Measurements from ENCODE around the gene USP17L27.
"Not testable (repeated sequence)": the region's sequence is repeated elsewhere in the genome, so short reads cannot be mapped to it uniquely, and the experiment has no call there.

USP17L27 gene

GRCh38 chr4:9343848-9344247, at the start of gene USP17L27:
Gene USP17L27, plus strand, starts transcription at chr4:9344148. Its CDS starts 0 bp downstream, at chr4:9344148.
- not testable (repeated sequence) for H3K4me3 ChIP-seq (ENCODE audit: low read depth, low read length); DNase-seq (ENCODE audit: low read depth)

- H3K4me3 ChIP-seq (ENCODE audit: low read depth, low read length); DNase-seq (ENCODE audit: low read depth): not testable (repeated sequence)
These were observed 19.8 kb upstream of the USP17L27 start for GRCh38 chr4:9324191-9324590.

GRCh38 chr4:9324865-9325264, 19.1 kb upstream of the USP17L27 start, which contains the start of gene USP17L24:
Gene USP17L24, plus strand, starts transcription at chr4:9325165. Its CDS starts 0 bp downstream, at chr4:9325165.
- not testable (repeated sequence) for DNase-seq (ENCODE audit: low read depth); H3K4me3 ChIP-seq (ENCODE audit: low read depth, low read length)

- not testable (repeated sequence) for H3K4me3 ChIP-seq (ENCODE audit: low read depth, low read length); DNase-seq (ENCODE audit: low read depth)
These were observed 14.3 kb upstream of the USP17L27 start, which contains the start of gene USP17L25 for GRCh38 chr4:9329611-9330010. Gene USP17L25, plus strand, starts transcription at chr4:9329911. Its CDS starts 0 bp downstream, at chr4:9329911.

- DNase-seq (ENCODE audit: low read depth): not testable (repeated sequence)
These were observed 9.6 kb upstream of the USP17L27 start, which contains the start of gene USP17L26 for GRCh38 chr4:9334358-9334757. Gene USP17L26, plus strand, starts transcription at chr4:9334658. Its CDS starts 0 bp downstream, at chr4:9334658.

GRCh38 chr4:9339103-9339502, 4.8 kb upstream of the USP17L27 start, which contains the start of gene USP17L5:
Gene USP17L5, plus strand, starts transcription at chr4:9339403. Its CDS starts 0 bp downstream, at chr4:9339403.
- not testable (repeated sequence) for H3K4me3 ChIP-seq (ENCODE audit: low read depth, low read length); DNase-seq (ENCODE audit: low read depth)

More at GRCh38 chr4:9334358-9334757, 9.6 kb upstream of the USP17L27 start, which contains the start of gene USP17L26:
- H3K4me3 ChIP-seq (ENCODE audit: low read depth, low read length): not testable (repeated sequence)

GRCh38 chr4:9348593-9348992, 4.6 kb downstream of the USP17L27 start, which contains the start of gene USP17L28:
Gene USP17L28, plus strand, starts transcription at chr4:9348893. Its CDS starts 0 bp downstream, at chr4:9348893.
- H3K4me3 ChIP-seq (ENCODE audit: low read depth, low read length); DNase-seq (ENCODE audit: low read depth): not testable (repeated sequence)

- H3K4me3 ChIP-seq (ENCODE audit: low read depth, low read length); DNase-seq (ENCODE audit: low read depth): not testable (repeated sequence)
These were observed 6.9 kb downstream of the USP17L27 start for GRCh38 chr4:9350866-9351265.

GRCh38 chr4:9353338-9353737, 9.4 kb downstream of the USP17L27 start, which contains the start of gene USP17L29:
Gene USP17L29, plus strand, starts transcription at chr4:9353638. Its CDS starts 0 bp downstream, at chr4:9353638.
- H3K4me3 ChIP-seq (ENCODE audit: low read depth, low read length); DNase-seq (ENCODE audit: low read depth): not testable (repeated sequence)

GRCh38 chr4:9362829-9363228, 18.9 kb downstream of the USP17L27 start, which contains the start of gene USP17L30:
Gene USP17L30, plus strand, starts transcription at chr4:9363129. Its CDS starts 0 bp downstream, at chr4:9363129.
- not testable (repeated sequence) for DNase-seq (ENCODE audit: low read depth); H3K4me3 ChIP-seq (ENCODE audit: low read depth, low read length)

GRCh38 chr4:9379881-9380280, 35.9 kb downstream of the USP17L27 start:
- not testable (repeated sequence) for H3K4me3 ChIP-seq (ENCODE audit: low read depth, low read length); DNase-seq (ENCODE audit: low read depth)

GRCh38 chr4:9381012-9381534, 37.1 kb downstream of the USP17L27 start:
- H3K4me3 ChIP-seq (ENCODE audit: low read depth, low read length); DNase-seq (ENCODE audit: low read depth): not testable (repeated sequence)

- no peak overlapping the region for H3K4me3 ChIP-seq (ENCODE audit: low read depth, low read length)
- no peak for DNase-seq (ENCODE audit: low read depth)
- TF ChIP-seq CTCF (IDR thresholded peaks at IDR 0.05; ENCODE audit: insufficient read depth, low read depth, low read length, missing control alignments): no peak
These were observed 40.2 kb downstream of the USP17L27 start for GRCh38 chr4:9384126-9384525.

- not testable (repeated sequence) for H3K4me3 ChIP-seq (ENCODE audit: low read depth, low read length); DNase-seq (ENCODE audit: low read depth)
These were observed 45.1 kb downstream of the USP17L27 start for GRCh38 chr4:9389001-9389400.

Data from GM12865 (cell line).